Measurements from ENCODE around the gene ATXN1. TPM values are rescaled to one million over a fixed set of nuclear protein-coding genes. Genes with fewer than 3 reads are reported as not detected.

The ATXN1 gene
- total and polyA plus RNA-seq, 3 donors from 2014 or later = 12.8 to 84.1 (median 64.3) TPM

GRCh38 chr6:16547587-16547986 lies 213.7 kb downstream of the ATXN1 start:
- no peak overlapping the region for H3K4me3 ChIP-seq
- no peak for DNase-seq
- H3K27ac ChIP-seq = no peak overlapping the region
- intact Hi-C loops (cut with DNase I; ENCODE audit: low total_unique reads) = no loop called here
- H3K4me1 ChIP-seq = peaks cover 7% of the 10 kb centered on the region
- no peaks in the 10 kb centered on the region for H3K9me3 ChIP-seq
- TF ChIP-seq POLR2A (IDR thresholded peaks at IDR 0.05) = no peak
- no peak for TF ChIP-seq CTCF (IDR thresholded peaks at IDR 0.05)
- WGBS, 2 donors = 84 to 100% methylated on average over 4 of the region's 4 CpGs
- H3K27me3 ChIP-seq = no peaks in the 10 kb centered on the region
- no peaks in the 10 kb centered on the region for H3K36me3 ChIP-seq (ENCODE audit: low read depth, missing control alignments)

GRCh38 chr6:16546861-16547260 lies 214.4 kb downstream of the ATXN1 start:
- Histone ChIP-seq H3K4me3 (no peak overlapping the region), H3K27ac (no peak overlapping the region), H3K36me3 (ENCODE audit: low read depth, missing control alignments) (no peaks in the 10 kb centered on the region), H3K9me3 (no peaks in the 10 kb centered on the region), H3K27me3 (no peaks in the 10 kb centered on the region), H3K4me1 (peaks cover 7% of the 10 kb centered on the region)
- intact Hi-C loops (cut with DNase I; ENCODE audit: low total_unique reads) = no loop called here
- WGBS, 2 donors = 70 to 75% methylated on average over 3 of the region's 3 CpGs
- TF ChIP-seq POLR2A (IDR thresholded peaks at IDR 0.05) (no peak), CTCF (IDR thresholded peaks at IDR 0.05) (no peak)
- no peak for DNase-seq

GRCh38 chr6:16545382-16545781 lies 215.9 kb downstream of the ATXN1 start:
- Histone ChIP-seq H3K27me3 (no peaks in the 10 kb centered on the region), H3K27ac (no peak overlapping the region), H3K4me3 (no peak overlapping the region), H3K4me1 (peaks cover 7% of the 10 kb centered on the region), H3K9me3 (no peaks in the 10 kb centered on the region), H3K36me3 (ENCODE audit: low read depth, missing control alignments) (no peaks in the 10 kb centered on the region)
- WGBS, 2 donors = 85 to 91% methylated on average over 2 of the region's 2 CpGs
- DNase-seq = no peak
- TF ChIP-seq POLR2A (IDR thresholded peaks at IDR 0.05) (no peak), CTCF (IDR thresholded peaks at IDR 0.05) (no peak)
- intact Hi-C loops (cut with DNase I; ENCODE audit: low total_unique reads) = no loop called here

GRCh38 chr6:16544521-16544920 lies 216.7 kb downstream of the ATXN1 start:
- no peak for TF ChIP-seq CTCF (IDR thresholded peaks at IDR 0.05)
- TF ChIP-seq POLR2A (IDR thresholded peaks at IDR 0.05) = no peak
- WGBS, 2 donors = 72 to 73% methylated on average over 7 of the region's 7 CpGs
- Histone ChIP-seq H3K9me3 (no peaks in the 10 kb centered on the region), H3K27ac (peak overlapping the region in 1 of 2 donors; percentile 50), H3K36me3 (ENCODE audit: low read depth, missing control alignments) (no peaks in the 10 kb centered on the region), H3K4me1 (peaks cover 7% of the 10 kb centered on the region), H3K27me3 (no peaks in the 10 kb centered on the region), H3K4me3 (no peak overlapping the region)
- intact Hi-C loops (cut with DNase I; ENCODE audit: low total_unique reads) = no loop called here
- DNase-seq = no peak

GRCh38 chr6:16544006-16544405 lies 217.3 kb downstream of the ATXN1 start:
- no peaks in the 10 kb centered on the region for H3K27me3 ChIP-seq
- intact Hi-C loops (cut with DNase I; ENCODE audit: low total_unique reads) = no loop called here
- TF ChIP-seq POLR2A (IDR thresholded peaks at IDR 0.05) (no peak), CTCF (IDR thresholded peaks at IDR 0.05) (no peak)
- peaks cover 7% of the 10 kb centered on the region for H3K4me1 ChIP-seq
- no peak for DNase-seq
- 57 to 69% methylated on average over 11 of the region's 11 CpGs for WGBS, 2 donors
- H3K27ac ChIP-seq = peak overlapping the region in 1 of 2 donors; percentile 50
- no peak overlapping the region for H3K4me3 ChIP-seq
- H3K36me3 ChIP-seq (ENCODE audit: low read depth, missing control alignments) = no peaks in the 10 kb centered on the region
- H3K9me3 ChIP-seq = no peaks in the 10 kb centered on the region

All from testis (tissue), 3 donors.